Astrocyte (in vitro differentiated cells and primary cell): ENCODE measurements around the gene TMEM178B. TPM values are rescaled to one million over a fixed set of nuclear protein-coding genes. Genes with fewer than 3 reads are reported as not detected.

Experiments
- DNase-seq: peaks from one replicate; pipeline ENCODE4 v3.0.0-alpha.2; 2010; ENCODE audit warnings: low read depth
- FAIRE-seq: peaks from 2 replicates; lab custom pipeline; 2011; peaks lifted over from hg19 to GRCh38; lab: Jason Lieb, UNC
- H2AFZ ChIP-seq: 2 replicates; pipeline ENCODE4 v1.6.0; 2012; ENCODE audit warnings: low read depth, low read length, inconsistent platforms
- H3K27ac ChIP-seq: 2 replicates; pipeline ENCODE4 v1.5.1; 2011; ENCODE audit warnings: low read depth, low read length, inconsistent platforms
- H3K27me3 ChIP-seq: 2 replicates; pipeline ENCODE4 v1.6.0; 2011; ENCODE audit warnings: low read length, inconsistent platforms; ENCODE audit not compliant: insufficient read depth
- H3K36me3 ChIP-seq: 2 replicates; pipeline ENCODE4 v1.5.1; 2011; ENCODE audit warnings: low read length, inconsistent platforms; ENCODE audit not compliant: insufficient read depth
- H3K4me1 ChIP-seq: 2 replicates; pipeline ENCODE4 v1.5.1; 2011; ENCODE audit warnings: low read length, inconsistent platforms; ENCODE audit not compliant: insufficient read depth
- H3K4me2 ChIP-seq: 2 replicates; pipeline ENCODE4 v1.6.0; 2012; ENCODE audit warnings: low read length, inconsistent platforms
- H3K4me3 ChIP-seq: 2 replicates; pipeline ENCODE4 v1.5.1; 2011; ENCODE audit warnings: low read depth, mild to moderate bottlenecking, low read length, inconsistent platforms; ENCODE audit not compliant: insufficient read depth
- H3K79me2 ChIP-seq: 2 replicates; pipeline ENCODE4 v1.6.0; 2012; ENCODE audit warnings: mild to moderate bottlenecking, low read length, inconsistent platforms; ENCODE audit not compliant: insufficient read depth
- H3K9ac ChIP-seq: 2 replicates; pipeline ENCODE4 v1.6.0; 2012; ENCODE audit warnings: mild to moderate bottlenecking, low read length, inconsistent platforms
- H3K9me3 ChIP-seq: 2 replicates; pipeline ENCODE4 v1.5.1; 2012; ENCODE audit warnings: low read depth, mild to moderate bottlenecking, low read length, inconsistent platforms; ENCODE audit not compliant: insufficient read depth
- H4K20me1 ChIP-seq: 2 replicates; pipeline ENCODE4 v1.6.0; 2012; ENCODE audit warnings: low read length, inconsistent platforms; ENCODE audit not compliant: insufficient read depth
- H3K27ac Mint-ChIP-seq: one replicate; pipeline ENCODE4 v1.8.0; 2021; ENCODE audit warnings: mild to moderate bottlenecking, mixed read lengths; ENCODE audit not compliant: unreplicated experiment
- H3K27me3 Mint-ChIP-seq: one replicate; pipeline ENCODE4 v1.8.0; 2021; ENCODE audit warnings: low read depth, mixed read lengths; ENCODE audit not compliant: unreplicated experiment
- H3K36me3 Mint-ChIP-seq: one replicate; pipeline ENCODE4 v1.8.0; 2021; ENCODE audit warnings: low read depth, mixed read lengths; ENCODE audit not compliant: unreplicated experiment
- H3K4me1 Mint-ChIP-seq: one replicate; pipeline ENCODE4 v1.8.0; 2021; ENCODE audit warnings: low read depth, mixed read lengths; ENCODE audit not compliant: unreplicated experiment
- H3K4me3 Mint-ChIP-seq: one replicate; pipeline ENCODE4 v1.8.0; 2021; ENCODE audit warnings: mild to moderate bottlenecking, moderate library complexity, mixed read lengths; ENCODE audit not compliant: unreplicated experiment
- H3K9me3 Mint-ChIP-seq: one replicate; pipeline ENCODE4 v1.8.0; 2021; ENCODE audit warnings: mild to moderate bottlenecking, mixed read lengths; ENCODE audit not compliant: unreplicated experiment
- EZH2 ChIP-seq: IDR thresholded peaks from 2 replicates; pipeline ENCODE4 v1.6.1; 2012; ENCODE audit warnings: mild to moderate bottlenecking, low read length, inconsistent platforms; ENCODE audit not compliant: insufficient read depth
- total RNA-seq: library from RNA; stranded (reverse); gene quantifications from 2 replicates; pipeline ENCODE4 v1.2.1, GENCODE V29; 2021
- TF ChIP-seq, protein P1 (sequence below): IDR thresholded peaks from 2 replicates; pipeline ENCODE4 v1.5.1; 2011; ENCODE audit warnings: low read depth, mild to moderate bottlenecking, inconsistent platforms, low read length, moderate library complexity; ENCODE audit not compliant: insufficient read depth

TMEM178B gene
- total RNA-seq, 1 donor from 2014 or later: 3.9 TPM

DNA sequence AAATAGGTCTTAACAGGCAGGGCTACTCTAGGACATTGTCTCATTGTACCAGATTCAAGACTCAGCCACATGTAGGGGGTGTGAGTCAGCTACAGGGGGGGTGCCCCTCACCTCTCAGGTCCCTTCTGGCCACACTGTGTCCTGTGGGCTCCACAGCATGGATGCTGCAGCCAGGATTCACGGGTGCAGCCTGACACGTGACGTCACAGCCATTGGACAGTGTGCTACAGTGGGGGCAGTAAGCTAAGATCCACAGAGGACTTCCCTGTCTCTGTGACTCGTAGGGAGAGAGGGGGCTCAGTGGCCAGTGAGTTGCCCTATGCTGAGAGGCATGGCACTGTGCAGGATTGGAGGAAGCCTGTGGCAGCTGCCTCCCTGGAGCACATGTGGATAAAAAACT lies 77.9 kb downstream of the TMEM178B start:
- Mint-ChIP-seq H3K27me3 (peaks cover 5% of the 10 kb centered on the region), H3K4me1 (no peaks in the 10 kb centered on the region), H3K9me3 (no peaks in the 10 kb centered on the region), H3K27ac (no peak overlapping the region), H3K4me3 (no peak overlapping the region), H3K36me3 (no peaks in the 10 kb centered on the region)
- Histone ChIP-seq H2AFZ (no peak overlapping the region), H3K4me1 (no peaks in the 10 kb centered on the region), H3K27me3 (no peaks in the 10 kb centered on the region), H3K9ac (no peak overlapping the region), H3K27ac (no peak overlapping the region), H4K20me1 (no peaks in the 10 kb centered on the region), H3K4me2 (no peak overlapping the region), H3K4me3 (no peak overlapping the region), H3K36me3 (no peaks in the 10 kb centered on the region), H3K79me2 (no peaks in the 10 kb centered on the region), H3K9me3 (no peaks in the 10 kb centered on the region)
- TF ChIP-seq, protein P1, sequence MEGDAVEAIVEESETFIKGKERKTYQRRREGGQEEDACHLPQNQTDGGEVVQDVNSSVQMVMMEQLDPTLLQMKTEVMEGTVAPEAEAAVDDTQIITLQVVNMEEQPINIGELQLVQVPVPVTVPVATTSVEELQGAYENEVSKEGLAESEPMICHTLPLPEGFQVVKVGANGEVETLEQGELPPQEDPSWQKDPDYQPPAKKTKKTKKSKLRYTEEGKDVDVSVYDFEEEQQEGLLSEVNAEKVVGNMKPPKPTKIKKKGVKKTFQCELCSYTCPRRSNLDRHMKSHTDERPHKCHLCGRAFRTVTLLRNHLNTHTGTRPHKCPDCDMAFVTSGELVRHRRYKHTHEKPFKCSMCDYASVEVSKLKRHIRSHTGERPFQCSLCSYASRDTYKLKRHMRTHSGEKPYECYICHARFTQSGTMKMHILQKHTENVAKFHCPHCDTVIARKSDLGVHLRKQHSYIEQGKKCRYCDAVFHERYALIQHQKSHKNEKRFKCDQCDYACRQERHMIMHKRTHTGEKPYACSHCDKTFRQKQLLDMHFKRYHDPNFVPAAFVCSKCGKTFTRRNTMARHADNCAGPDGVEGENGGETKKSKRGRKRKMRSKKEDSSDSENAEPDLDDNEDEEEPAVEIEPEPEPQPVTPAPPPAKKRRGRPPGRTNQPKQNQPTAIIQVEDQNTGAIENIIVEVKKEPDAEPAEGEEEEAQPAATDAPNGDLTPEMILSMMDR: no peak
- TF ChIP-seq EZH2: no peak
- FAIRE-seq (no peak), DNase-seq (no peak)

DNA sequence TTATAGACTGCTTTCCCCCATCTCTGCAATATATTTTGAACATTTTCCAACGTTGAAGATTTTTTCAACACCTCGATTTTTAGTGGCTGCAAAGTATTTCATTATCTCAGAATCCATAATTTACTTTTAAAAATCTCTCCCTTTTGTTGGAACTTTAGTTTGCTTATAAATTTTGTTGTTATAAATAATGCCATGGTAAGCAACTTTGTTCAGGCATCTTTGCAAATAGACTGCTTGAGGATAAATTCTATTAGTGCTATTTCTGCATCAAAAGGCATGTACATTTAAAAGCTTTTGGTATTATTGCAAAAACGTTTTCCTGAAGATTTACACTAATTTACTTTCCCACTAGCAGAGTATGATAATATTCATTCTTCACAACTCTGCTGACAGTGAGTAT lies 79.4 kb downstream of the TMEM178B start:
- peaks cover under 1% of the 10 kb centered on the region for H3K4me1 Mint-ChIP-seq
- H3K9me3 Mint-ChIP-seq: peaks cover 5% of the 10 kb centered on the region
- no peaks in the 10 kb centered on the region for H3K79me2 ChIP-seq
- no peak overlapping the region for H3K4me3 Mint-ChIP-seq
- no peak overlapping the region for H2AFZ ChIP-seq
- H3K9ac ChIP-seq: no peak overlapping the region
- TF ChIP-seq, protein P1: no peak
- no peak for TF ChIP-seq EZH2
- H3K36me3 Mint-ChIP-seq: peaks cover 2% of the 10 kb centered on the region
- DNase-seq (no peak), FAIRE-seq (no peak)
- peaks cover 4% of the 10 kb centered on the region for H3K4me1 ChIP-seq
- no peaks in the 10 kb centered on the region for H3K27me3 ChIP-seq
- H3K9me3 ChIP-seq: no peaks in the 10 kb centered on the region
- no peaks in the 10 kb centered on the region for H3K36me3 ChIP-seq
- H3K4me2 ChIP-seq: no peak overlapping the region
- H3K4me3 ChIP-seq: no peak overlapping the region
- H3K27me3 Mint-ChIP-seq: peaks cover 5% of the 10 kb centered on the region
- H3K27ac Mint-ChIP-seq: no peak overlapping the region
- no peaks in the 10 kb centered on the region for H4K20me1 ChIP-seq
- no peak overlapping the region for H3K27ac ChIP-seq

DNA sequence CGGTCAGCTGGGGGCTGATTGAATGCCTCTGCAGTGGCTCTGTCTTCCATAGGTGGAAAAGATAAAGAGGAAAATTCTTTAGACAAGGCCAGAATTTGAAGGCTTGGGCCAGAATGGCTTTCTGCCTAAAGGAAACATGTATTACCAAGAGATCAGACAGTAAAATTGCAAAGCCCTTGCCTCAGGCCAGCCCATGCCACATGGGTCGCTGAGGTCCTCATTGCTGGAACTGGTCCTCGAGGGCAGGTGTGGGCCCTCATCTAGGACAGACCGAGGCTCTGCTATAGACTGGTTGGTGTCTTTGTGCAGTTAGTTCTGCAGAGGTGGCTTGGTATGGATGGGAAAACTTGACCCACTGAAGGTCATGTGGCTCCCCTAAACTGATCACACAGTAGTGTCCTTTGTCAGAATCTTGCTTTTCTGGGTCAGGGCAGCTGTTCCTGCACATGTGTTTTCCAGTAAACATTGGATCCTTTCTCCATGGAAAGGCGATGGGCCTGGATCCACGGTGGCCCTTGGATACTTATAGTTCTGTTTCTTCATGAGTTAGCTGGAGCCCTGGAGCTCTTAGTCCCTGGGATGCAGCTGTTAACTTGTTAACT lies 80.4 kb downstream of the TMEM178B start:
- peaks cover 8% of the 10 kb centered on the region for H3K4me1 Mint-ChIP-seq
- TF ChIP-seq, protein P1: no peak
- TF ChIP-seq EZH2: no peak
- peaks cover 5% of the 10 kb centered on the region for H3K27me3 Mint-ChIP-seq
- peaks cover 11% of the 10 kb centered on the region for H3K4me1 ChIP-seq
- H4K20me1 ChIP-seq: no peaks in the 10 kb centered on the region
- no peaks in the 10 kb centered on the region for H3K27me3 ChIP-seq
- no peak for FAIRE-seq
- H3K4me3 ChIP-seq: no peak overlapping the region
- H3K36me3 Mint-ChIP-seq: peaks cover 2% of the 10 kb centered on the region
- H3K9me3 Mint-ChIP-seq: peaks cover 5% of the 10 kb centered on the region
- no peak overlapping the region for H3K27ac ChIP-seq
- H3K9ac ChIP-seq: no peak overlapping the region
- no peak for DNase-seq
- H3K27ac Mint-ChIP-seq: no peak overlapping the region
- H2AFZ ChIP-seq: no peak overlapping the region
- no peak overlapping the region for H3K4me3 Mint-ChIP-seq
- H3K9me3 ChIP-seq: no peaks in the 10 kb centered on the region
- no peaks in the 10 kb centered on the region for H3K79me2 ChIP-seq
- no peaks in the 10 kb centered on the region for H3K36me3 ChIP-seq
- H3K4me2 ChIP-seq: no peak overlapping the region
